ENCODE results near the gene STXBP3.

STXBP3 gene

DNA sequence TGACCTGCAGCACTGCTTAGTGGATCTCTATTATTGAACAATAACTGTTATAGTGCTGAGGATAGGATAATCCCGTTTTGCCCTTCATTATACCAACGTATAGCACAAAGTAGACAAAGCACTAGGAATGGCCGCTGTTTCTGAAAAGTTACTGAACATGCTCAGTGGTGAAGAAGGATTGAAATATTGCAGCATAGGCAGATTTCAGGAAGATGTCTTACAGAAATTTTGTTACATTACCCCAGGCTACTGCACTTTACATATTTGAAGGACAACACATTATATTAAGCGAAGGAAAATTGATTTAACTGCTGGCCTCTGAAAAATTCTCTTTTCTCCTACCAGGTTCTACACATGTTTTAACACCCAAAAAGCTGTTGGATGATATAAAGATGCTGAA, 62.0 kb downstream of the STXBP3 start:
- no peak for DNase-seq

DNA sequence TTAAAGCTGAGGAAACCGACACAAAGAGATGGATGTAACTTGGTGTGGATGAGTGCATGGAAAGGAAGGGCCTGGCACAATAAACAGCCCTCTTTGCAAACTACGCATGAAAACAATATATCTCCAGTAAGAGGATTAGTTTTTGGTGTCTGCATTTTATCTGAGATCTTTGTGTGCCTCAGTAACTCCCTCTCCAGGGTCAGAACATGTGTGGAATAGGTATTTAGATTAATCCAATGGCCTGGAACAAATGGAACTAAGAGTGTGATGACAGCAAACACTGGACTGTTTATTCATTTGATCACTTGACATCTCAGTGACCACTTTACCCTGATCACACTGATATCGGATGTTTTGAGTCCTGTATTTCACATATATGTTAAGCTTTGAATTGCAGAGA, 65.1 kb downstream of the STXBP3 start:
- DNase-seq = no peak

DNA sequence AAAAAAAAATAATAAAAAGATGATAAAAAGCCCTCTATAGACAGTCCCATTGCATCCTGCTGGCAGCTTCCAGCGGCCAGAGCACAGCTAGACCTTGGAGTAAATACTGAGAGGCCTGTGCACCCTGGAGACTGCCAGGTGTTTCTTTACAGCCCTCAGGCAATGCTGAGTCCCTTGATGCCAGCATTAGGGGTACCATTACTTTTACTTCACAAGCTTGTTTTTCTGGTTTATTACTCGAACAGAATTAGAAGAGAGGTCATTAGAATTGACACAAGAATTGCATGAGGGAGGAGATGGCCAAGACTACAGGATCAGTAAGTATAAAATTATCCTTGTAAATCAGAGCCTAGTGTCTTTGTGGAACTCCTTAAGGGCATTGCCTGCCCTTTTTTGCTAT, 66.9 kb downstream of the STXBP3 start:
- no peak for DNase-seq

DNA sequence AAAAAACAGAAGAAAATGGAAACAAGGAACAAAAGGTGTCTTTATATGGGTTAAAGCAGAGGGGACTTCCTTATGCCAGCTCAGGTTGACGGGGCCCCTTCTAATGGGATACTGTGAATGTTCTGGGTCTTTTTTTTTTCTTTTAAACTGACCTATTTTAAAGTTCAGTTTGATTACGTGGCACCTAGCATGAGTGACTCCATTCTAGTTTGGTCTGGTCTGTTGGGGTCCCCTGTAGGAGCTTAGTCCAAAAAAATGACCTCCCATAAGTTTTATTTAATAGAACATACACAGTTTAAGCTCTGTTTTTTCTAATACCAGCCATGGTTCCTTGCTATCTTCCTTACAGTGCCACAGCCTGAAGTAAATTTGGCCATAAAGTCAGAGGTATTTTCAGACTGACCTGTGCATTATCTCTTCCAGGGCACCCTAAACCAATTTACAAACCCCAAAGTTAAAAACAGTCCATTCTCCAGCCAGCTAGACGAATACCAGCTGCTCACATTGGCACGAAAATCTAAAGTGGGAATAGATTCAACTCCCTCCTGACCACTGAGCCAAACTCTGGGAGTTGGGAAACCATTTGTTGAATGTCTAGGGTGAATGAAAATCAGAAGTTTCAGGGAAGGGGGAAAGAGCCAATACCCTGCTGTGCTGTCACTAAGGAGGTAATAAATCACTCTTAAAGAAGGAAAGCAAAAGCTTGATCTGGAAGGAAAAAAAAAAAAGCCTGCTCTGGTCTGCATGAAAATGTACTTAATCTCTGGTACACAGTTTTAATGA, 68.1 kb downstream of the STXBP3 start:
- no peak for DNase-seq

DNA sequence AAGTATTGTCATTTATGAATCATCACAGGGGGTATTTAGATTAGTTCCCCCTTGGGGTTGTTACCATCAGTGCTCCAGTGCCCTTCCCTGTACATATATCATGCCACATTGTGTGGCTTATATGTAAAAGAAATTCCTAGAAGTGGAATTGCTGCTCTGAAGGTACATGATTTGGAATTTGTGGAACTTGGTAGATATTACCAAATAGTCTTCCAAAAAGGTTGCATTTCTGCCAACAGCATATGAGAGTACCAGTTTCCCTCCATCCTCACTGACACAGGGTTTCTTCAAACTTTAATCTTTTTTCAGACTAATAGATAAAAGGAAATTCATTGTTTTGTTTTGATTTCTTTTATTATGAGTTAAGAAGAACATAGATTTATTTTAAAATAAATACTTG, 69.1 kb downstream of the STXBP3 start:
- no peak for DNase-seq

DNA sequence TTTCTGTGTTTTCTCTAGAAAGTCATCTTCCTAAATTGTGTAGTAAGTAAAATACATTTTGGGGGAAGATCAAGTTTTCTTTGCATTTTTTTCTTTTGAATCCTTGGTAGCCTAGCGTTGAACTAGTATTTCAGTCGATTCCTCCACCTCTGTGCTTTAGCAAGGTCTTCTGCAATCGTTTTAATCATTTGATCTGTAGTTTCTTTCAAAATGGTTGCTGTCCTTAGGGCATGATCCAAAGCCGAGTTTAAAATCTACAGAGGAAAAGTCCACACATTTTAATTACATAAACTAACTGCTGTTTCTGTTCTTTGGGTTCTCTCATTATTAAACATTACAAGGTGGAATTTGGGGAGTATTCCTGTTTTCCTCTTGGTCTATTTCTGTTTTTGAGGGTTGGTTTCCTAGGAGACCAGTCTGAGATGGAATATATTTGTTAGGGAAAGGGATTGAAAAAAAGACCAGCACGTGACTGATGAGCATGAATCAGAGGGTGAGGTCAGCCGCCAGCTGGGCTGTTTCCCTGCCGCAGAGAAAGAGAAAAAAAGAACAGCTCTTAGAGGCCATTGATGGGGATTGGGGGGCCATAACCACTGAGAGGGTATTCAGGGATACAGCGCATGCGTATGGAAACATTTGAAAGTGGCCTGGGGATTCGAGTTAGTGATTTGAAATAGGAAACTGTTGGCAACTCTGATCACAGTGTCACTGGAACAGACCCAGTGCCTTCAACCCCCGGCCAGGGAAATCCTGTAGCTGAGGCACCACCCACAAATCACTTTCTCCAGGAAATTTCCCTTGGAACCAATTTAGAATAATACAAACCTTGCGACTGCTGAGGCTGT, 69.8 kb downstream of the STXBP3 start:
- peak; percentile 90 for DNase-seq

DNA sequence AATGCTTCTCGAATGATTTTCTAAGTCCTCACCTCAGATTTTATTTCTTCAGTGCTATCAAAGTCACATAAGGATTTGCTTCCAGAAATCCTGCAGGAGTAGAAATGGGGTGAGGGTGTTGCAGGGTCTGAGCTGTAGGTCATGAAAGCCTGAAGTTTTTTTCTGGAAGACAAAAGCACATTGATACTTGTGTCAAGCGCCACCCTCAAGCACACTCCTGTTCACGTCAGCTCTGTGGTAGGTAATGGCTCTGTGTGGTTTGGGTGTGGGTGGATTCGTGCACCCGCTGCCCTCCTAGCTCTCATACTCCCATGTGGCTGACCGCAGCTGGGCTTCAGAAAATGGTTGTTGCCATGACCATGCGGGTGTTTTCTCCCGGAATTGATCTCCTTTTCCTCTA, 70.5 kb downstream of the STXBP3 start:
- peak; percentile 72 for DNase-seq

DNA sequence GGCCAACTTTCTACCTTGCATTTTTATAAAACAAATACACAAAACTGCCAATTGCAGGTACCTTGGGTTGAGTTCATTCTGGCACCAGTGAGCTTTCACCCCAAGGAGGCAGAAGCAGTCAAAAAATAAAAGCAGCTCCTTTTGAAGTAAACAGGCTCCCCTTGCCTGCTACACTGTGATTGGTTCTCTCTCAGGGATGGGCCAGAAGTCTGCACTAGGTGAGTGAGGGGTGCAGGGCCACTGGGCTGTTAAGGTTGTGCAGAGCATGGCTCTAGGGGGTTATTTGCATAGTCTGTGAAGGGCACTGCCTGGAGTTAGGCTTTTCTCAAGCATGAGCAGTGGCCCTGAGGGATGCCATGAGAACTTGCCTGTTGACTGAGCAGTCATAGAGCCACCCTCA, 71.3 kb downstream of the STXBP3 start:
- no peak for DNase-seq

DNA sequence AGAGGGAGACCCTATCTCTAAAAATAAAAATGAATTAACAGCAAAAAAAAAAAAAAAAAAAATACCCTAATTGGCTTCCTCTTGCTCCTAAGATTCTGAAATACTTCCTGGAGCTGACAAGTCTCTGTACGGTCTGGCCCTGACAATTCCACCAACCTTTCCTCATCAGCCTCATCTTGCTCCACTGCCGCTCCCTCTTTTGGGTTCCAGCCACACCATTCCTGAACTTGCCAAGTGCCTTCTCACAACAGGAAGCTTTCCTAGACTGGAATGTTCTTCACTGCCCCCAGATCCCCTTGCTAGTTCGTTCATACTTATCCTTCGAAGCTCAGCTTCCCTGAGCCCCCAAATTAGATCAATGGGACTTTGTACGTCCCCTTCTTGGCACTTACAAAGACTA, 73.4 kb downstream of the STXBP3 start:
- no peak for DNase-seq

DNA sequence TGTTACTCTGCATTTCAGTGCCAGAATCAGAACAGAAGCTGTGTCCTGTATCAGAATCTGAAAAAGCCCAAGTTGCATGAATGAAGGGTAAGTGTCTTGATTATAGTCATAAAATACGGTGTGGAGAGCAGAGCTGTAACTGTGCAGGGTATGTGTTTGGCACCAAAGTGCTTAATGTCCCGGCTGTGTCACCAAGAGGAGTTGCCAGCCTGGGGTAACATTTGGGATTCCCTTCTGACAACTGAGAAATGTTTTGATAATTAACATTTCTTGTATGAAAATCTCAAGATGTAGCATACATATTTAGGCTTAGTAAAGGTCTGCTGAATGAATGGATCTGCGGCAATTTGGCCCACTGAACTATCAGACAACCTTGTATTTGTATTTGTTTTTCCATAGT, 77.2 kb downstream of the STXBP3 start:
- DNase-seq = no peak

DNA sequence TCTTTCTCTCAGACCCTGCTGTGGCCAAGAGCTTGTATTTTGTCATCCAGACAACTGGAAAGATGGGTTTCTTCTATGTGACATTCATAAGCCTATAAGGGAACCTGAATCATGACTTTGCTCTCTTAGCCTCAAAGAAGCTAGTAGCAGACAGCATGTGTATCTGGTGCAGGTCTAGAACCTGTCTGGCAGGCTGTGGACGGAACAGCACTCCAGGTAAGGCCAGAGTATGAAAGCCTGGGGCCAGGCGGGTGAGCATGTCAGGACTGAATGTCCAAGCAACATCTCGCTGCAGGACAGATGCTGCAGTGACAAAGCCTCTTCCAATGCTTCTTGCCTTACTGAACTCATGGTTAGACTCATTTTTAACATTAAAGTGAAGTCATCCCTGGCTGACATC, 77.6 kb downstream of the STXBP3 start:
- no peak for DNase-seq

DNA sequence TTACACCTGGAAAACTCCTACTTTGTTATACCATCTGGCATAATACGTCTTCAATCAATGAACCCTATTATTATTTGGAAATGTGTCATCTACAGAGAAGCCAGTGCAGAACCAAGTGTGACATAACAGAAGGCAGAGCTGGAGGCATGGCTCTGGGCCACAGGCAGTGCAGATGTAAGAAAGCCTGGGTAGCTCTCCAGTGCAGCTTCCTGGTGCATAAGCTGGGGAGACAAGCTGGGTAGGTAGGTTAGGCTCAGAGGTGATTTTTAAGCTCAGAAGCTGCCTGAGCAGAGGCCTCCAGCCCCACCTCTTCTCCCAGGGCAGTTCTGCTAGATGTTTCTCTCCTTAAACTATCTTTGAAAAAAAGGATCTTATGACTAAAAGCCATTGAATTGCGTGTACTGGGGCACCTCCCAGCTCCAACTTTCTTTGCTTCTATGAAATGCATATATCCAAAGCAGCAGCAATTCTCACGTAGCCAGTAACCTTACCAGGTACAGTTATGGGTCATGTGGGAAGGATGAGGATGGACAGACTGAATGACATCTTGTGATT, 79.7 kb downstream of the STXBP3 start:
- DNase-seq = no peak

DNA sequence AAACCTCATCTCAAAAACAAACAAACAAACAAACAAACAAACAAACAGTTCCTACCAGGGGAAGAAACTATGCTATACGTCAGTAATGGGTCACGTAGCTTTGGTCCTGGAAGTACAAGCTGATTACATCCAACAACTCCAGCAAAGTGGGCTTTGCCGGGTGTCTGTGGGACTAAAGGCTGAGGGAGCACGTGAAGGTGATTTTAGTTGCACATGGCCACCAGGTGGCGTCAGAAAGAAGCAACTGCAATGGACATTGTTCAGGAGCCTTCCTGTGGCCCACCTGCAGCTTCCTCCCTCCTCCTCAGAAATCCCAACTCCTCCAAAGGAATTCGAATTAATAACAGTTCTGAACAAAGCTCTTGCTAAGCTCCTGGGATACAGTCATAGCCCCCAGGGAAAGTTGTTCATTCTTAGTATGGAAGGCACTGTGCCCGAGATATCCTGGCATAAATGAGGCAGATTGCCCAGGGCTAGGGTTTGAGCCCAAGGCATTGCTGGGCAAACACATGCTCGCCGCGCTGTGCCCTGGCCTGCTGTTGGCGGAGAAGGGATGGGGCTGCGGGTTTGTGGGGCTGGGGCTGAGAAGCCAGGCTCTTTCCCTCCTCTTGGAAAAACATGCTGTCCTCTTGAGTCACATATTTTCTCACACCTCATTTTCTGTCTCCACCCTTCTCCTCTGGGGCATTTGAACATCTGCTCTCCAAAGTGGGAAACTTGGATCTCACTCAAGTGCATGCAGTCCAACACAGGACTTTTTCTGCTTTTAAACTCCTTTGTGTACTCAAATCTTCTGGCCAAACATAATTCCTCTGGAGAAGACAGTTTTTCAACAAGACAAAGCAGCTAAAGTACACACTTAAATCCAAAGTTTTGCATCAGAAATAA, 81.8 kb downstream of the STXBP3 start:
- peak; percentile 88 for DNase-seq

DNA sequence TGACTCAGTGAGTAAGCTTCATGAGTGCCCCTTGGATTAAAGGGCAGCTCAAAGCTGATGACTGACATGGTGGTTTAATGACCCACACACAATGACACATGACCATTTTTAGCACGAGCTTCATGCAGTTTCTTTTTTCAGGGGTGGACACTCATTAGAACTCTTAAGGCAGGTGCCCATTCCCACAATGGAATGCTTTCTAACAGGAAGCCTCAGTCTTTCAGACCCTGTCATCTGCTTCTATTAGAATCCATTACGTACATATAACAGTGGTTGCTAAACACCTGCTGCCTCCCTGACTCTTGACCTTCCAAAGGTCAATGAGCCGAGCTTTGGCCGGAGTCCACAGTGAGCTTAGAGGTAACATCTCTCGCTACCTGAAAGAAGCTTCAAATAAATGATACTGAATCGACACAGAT, 83.0 kb downstream of the STXBP3 start:
- peak; percentile 54 for DNase-seq

DNA sequence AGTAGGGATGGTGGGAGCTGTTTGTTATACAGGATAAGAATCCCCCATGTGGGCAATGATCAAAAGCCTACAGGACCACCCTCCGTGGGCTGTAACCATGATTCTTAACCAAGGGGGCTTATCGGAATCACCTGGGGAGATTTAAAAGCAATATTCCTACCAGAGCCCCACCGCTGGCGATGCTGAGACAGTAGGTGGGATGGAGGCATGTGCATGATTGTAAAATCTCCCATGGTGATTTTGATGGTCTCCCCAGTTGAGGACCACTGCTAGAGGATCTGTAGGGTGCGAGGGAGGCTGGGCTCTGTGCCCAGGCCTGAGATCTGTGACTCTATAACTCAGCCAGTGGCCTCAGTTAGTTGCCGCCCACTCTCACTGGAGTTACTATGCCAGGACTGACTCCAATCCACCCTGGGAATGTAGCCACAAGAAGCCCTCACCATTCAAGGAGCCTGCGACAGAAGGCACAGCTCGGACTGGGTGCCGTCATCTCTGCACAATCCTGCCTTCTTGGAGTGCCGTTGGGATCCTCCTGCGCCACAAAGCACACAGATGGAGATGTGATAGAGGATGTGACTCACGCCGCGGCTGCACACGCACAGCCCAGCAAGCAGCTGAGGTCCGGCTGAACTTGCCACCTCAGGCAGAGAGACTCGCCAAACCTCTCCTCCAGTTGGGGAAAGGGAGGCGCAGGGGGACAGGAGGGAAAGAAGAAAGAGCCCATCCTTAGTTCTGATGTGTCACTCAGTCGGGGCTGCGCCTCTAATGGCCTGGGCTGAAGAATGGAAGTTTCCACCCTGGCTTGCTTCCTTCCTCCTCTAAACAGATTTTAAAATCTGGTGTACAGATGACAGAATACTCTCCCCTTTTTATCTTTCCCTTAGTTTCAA, 83.9 kb downstream of the STXBP3 start:
- peak; percentile 99 for DNase-seq

DNA sequence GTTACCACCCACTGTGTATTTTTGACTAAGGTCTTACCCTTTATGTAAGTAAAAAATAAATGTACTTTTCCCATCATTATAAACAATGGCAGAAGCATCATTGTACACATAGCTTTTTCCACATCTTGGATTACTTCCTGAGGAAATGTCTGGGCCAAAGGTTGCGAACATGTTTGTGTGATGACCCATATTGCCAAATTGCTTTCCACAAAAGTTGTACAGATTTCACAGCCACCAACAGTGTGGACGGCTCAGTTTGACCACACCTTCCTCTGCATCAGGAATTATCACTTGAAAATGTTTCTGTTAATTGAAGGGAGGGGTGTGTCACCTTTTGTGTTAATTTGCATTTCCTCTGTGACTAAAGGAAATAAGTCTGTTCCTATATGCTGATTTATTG, 84.8 kb downstream of the STXBP3 start:
- peak; percentile 80 for DNase-seq

DNA sequence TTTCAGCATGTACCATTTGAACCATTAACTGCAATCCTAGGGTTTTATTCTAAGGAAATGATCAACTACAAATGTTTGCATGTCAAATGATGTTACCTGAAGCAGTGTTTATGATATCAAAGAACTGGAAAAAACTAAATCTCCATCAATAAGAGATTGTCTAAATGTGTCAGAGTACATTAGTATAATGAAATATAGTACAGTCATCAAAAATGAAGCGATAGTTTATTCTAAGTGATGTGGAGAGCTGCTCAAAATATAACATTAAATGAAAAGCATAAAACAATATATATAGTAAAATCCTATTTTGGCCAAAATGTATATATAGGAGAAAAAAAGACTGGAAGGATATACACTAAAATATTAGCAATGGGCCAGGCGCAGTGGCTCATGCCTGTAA, 86.5 kb downstream of the STXBP3 start:
- no peak for DNase-seq

DNA sequence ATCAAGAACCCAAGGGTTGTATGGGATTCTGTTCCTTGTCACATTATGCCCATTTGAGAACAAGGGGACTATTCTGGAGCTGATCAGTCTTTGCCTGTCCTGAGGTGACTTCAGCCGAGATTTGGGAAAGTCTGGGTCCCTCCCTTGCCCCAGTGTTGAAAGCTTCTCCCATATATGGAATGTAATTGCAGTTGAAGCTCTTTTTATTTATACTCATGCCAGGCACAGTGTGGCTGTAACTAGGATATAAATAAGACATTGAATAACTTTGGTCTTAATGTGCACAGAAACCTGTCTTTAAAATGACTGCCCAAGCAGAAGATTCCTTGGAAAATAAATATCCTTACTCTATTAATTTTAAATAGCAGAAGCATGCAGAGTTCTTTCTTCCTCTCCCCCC, 95.2 kb downstream of the STXBP3 start:
- no peak for DNase-seq

DNA sequence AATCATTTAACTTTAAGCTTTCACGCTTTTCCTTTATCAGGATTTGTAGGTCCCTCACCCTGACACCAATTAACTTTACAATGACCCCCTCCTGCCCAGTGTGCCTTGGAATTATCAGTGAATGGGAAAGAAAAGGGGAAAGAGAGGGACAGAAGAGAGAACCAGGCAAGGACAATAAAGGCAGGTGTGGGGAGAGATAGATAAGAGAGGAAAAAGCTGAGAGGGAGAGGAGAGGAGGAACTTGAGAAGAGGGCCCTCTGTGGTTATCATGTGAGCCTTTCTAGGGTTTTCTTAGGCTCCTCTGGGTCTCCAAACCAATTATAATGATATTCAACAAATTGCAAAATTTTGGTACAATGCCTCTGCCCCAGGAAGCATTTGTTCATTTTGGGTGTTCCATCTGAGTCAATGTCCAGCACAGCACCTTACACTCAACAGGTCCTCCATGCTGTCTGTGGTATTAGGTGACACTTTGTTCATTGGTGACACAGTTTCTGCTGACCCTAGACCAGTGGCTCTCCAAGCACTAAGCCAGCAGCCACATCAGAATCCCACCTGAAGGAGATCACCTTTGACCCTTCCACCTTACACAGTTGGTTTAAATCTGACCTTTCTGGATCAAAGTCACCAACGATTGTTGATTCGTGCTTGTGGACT, 96.2 kb downstream of the STXBP3 start:
- no peak for DNase-seq

DNA sequence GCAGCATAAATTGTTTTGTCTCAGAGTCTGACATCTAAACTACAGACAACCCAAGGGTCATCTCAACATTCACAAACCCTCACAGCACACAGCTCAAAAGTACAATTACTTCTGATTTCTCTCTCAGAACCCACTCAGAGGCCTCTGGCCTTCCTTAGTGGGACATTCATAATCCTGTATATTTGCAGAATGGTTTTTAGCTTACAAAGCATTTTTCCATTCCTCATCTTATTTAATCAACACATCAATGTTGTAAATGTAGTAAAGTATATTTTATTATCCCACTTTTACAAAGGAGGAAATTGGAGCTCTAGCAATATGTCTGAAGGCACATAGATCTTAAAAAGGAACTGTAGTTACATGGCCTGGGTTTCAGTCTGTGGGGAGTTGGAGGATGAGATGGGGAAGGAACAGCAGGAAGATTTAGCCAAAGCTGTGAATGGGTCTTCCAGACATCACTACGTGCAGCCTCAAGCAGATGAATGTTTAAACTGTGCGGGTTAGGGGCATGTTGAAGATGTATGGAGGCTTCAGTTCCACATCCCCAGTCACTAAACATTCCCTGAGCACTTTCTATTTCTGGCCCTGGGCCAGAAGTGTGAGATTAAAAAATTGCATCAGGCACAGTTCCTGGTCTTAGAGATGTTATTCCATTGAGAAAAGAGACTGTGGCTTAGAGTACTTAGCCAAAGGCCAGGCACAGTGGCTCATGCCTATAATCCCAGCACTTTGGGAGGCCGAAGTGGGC, 97.1 kb downstream of the STXBP3 start:
- no peak for DNase-seq

DNA sequence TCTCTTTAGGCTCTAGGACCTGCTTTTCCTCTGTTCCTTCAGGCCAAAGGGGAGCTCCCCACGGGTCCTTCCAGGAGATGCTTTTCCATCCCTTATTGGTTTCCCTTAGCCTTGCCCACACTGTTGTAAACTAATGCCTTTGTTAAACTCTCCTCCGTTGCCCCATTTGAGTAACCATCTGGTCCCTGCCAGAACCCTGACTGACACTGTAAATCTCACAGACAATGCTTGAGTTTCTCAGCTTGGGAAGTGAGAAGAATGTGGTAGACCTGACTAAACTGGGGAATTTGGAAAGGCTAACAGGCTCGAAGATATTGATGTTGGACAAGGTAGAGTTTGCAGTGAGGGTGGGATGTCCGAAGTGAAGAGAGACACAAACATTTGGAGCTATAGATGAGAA, 99.0 kb downstream of the STXBP3 start:
- no peak for DNase-seq
